Measurements from ENCODE around the gene SEC14L2. TPM values are rescaled to one million over a fixed set of nuclear protein-coding genes. Genes with fewer than 3 reads are reported as not detected.

The SEC14L2 gene
- total and polyA plus RNA-seq, 2 experiments from 2014 or later: 2.5 to 4.2 TPM

DNA sequence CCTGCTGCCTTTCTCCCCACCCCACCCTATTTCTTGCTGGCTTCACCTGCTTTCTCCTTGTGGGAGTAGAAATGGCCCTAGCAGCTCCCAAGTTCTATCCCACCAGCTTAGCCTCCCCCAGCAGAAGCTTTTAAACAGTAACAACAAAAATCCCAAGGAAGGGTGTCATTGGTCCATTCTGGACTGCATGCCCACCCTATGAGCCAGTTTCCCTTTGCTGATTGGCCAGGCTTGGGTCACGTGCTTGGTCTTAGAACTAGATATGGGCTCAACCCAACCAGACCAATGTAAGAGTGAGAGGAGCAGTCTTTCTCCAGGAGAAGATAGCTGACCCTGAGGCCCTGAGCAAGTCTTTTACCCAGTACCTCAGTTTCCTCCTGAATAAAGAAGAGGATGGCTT, 31.1 kb downstream of the SEC14L2 start (continued):
- TF ChIP-seq, protein P1, sequence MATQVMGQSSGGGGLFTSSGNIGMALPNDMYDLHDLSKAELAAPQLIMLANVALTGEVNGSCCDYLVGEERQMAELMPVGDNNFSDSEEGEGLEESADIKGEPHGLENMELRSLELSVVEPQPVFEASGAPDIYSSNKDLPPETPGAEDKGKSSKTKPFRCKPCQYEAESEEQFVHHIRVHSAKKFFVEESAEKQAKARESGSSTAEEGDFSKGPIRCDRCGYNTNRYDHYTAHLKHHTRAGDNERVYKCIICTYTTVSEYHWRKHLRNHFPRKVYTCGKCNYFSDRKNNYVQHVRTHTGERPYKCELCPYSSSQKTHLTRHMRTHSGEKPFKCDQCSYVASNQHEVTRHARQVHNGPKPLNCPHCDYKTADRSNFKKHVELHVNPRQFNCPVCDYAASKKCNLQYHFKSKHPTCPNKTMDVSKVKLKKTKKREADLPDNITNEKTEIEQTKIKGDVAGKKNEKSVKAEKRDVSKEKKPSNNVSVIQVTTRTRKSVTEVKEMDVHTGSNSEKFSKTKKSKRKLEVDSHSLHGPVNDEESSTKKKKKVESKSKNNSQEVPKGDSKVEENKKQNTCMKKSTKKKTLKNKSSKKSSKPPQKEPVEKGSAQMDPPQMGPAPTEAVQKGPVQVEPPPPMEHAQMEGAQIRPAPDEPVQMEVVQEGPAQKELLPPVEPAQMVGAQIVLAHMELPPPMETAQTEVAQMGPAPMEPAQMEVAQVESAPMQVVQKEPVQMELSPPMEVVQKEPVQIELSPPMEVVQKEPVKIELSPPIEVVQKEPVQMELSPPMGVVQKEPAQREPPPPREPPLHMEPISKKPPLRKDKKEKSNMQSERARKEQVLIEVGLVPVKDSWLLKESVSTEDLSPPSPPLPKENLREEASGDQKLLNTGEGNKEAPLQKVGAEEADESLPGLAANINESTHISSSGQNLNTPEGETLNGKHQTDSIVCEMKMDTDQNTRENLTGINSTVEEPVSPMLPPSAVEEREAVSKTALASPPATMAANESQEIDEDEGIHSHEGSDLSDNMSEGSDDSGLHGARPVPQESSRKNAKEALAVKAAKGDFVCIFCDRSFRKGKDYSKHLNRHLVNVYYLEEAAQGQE (IDR thresholded peaks at IDR 0.05; ENCODE audit: unreplicated experiment): no peak
- TF ChIP-seq STAT1 (IDR thresholded peaks at IDR 0.05; ENCODE audit: unreplicated experiment) (no peak), POLR2AphosphoS5 (IDR thresholded peaks at IDR 0.05; ENCODE audit: low read depth) (no peak), ETS1 (IDR thresholded peaks at IDR 0.05) (no peak), EZH2 (IDR thresholded peaks at IDR 0.05; ENCODE audit: low read depth, unreplicated experiment) (no peak), ZNF331 (CRISPR knock-in tag; IDR thresholded peaks at IDR 0.05; ENCODE audit: low read depth) (no peak), NANOG (IDR thresholded peaks at IDR 0.05; ENCODE audit: borderline replicate concordance) (no peak), CREB1 (CRISPR knock-in tag; IDR thresholded peaks at IDR 0.05; ENCODE audit: low read depth) (no peak)
- TF ChIP-seq, protein P2, sequence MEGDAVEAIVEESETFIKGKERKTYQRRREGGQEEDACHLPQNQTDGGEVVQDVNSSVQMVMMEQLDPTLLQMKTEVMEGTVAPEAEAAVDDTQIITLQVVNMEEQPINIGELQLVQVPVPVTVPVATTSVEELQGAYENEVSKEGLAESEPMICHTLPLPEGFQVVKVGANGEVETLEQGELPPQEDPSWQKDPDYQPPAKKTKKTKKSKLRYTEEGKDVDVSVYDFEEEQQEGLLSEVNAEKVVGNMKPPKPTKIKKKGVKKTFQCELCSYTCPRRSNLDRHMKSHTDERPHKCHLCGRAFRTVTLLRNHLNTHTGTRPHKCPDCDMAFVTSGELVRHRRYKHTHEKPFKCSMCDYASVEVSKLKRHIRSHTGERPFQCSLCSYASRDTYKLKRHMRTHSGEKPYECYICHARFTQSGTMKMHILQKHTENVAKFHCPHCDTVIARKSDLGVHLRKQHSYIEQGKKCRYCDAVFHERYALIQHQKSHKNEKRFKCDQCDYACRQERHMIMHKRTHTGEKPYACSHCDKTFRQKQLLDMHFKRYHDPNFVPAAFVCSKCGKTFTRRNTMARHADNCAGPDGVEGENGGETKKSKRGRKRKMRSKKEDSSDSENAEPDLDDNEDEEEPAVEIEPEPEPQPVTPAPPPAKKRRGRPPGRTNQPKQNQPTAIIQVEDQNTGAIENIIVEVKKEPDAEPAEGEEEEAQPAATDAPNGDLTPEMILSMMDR (conservative IDR thresholded peaks at IDR 0.05; ENCODE audit: low read depth in 2 of 2): no peak

DNA sequence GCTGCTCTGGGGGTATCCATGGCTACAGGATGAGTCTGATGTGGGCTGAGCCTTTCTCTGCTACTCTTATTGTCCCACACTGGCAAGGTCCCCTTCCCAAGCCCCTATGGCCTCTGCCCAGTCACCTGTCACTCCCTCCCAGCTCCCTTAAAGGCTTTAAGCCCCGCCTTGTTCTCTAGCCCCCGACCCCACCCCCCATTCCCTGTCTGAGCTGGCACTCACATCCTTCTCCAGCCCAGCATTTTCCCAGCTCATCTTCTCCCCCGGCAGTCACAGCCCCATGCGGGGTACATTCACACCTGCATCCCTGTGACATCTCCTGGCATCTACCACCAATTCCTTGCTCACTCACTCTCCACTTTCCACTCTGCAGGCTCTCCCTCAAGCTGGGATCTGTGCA, 33.1 kb downstream of the SEC14L2 start:
- Histone ChIP-seq H3K4me3 (no peak overlapping the region), H3K4me1 (ENCODE audit: insufficient read depth) (no peaks in the 10 kb centered on the region; the same call in 1 of the 2 replicates), H3K27me3 (ENCODE audit: insufficient read depth) (no peaks in the 10 kb centered on the region), H3F3A (replicated peaks; ENCODE audit: low read depth) (peaks cover 8% of the 10 kb centered on the region), H3K36me3 (ENCODE audit: insufficient read depth) (no peaks in the 10 kb centered on the region; the same call in 1 of the 2 replicates), H3K27ac (ENCODE audit: low read depth) (no peak overlapping the region), H3K9me2 (ENCODE audit: insufficient read depth) (0 out of 2 replicates have a peak, but pooled peaks cover 3% of the 10 kb centered on the region), H2AFZ (no peak overlapping the region), H3K4me2 (no peak overlapping the region), H3K79me2 (replicated peaks; ENCODE audit: insufficient read depth) (no peaks in the 10 kb centered on the region), H4K20me1 (replicated peaks; ENCODE audit: insufficient read depth) (no peaks in the 10 kb centered on the region)
- Mint-ChIP-seq H3K4me1 (peaks cover 11% of the 10 kb centered on the region; the same call in 2 of the 3 replicates), H3K27ac (no peak overlapping the region), H3K9me3 (no peaks in the 10 kb centered on the region), H3K27me3 (ENCODE audit: insufficient read depth, low read depth, poor library complexity) (peaks cover 11% of the 10 kb centered on the region), H3K4me3 (no peak overlapping the region), H3K36me3 (ENCODE audit: low read depth) (peaks cover 11% of the 10 kb centered on the region)
- no peak for ATAC-seq
- no peak for TF ChIP-seq ETS1 (IDR thresholded peaks at IDR 0.05)
- TF ChIP-seq NANOG (IDR thresholded peaks at IDR 0.05; ENCODE audit: borderline replicate concordance): no peak
- TF ChIP-seq EZH2 (IDR thresholded peaks at IDR 0.05; ENCODE audit: low read depth, unreplicated experiment): no peak
- peak; percentile 53 for DNase-seq (ENCODE audit: low spot score)
